ENCODE measurements around the gene OR10A3. TPM values are rescaled to one million over a fixed set of nuclear protein-coding genes. Genes with fewer than 3 reads are reported as not detected.

Gene OR10A3
- total RNA-seq, 4 donors from 2014 or later: not detected

DNA sequence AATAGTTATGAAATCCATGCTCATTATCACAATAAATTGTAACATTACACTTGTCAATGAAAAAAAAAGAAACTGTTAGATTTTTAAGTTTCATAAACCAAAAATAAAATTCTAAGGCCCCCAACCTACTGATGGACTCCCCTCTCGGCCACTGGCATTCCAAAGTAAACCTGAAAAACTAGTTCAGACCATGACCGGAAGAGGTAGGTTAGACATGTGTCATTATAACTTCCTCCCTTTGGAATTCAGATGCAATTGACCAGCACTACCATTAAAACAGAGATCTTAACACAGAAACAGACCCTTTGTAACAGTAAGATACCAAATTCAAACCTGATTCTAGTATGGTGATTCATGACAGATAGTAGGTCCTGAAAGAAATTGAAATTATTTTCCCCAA is 23.4 kb downstream of the OR10A3 start:
- Histone ChIP-seq H3K36me3 (no peaks in the 10 kb centered on the region), H3K9me3 (no peaks in the 10 kb centered on the region), H3K27ac (no peak overlapping the region), H3K4me1 (no peaks in the 10 kb centered on the region), H3K4me3 (no peak overlapping the region), H3K27me3 (no peaks in the 10 kb centered on the region)
- no peak for TF ChIP-seq EP300 (IDR thresholded peaks at IDR 0.05)
- TF ChIP-seq POLR2AphosphoS5 (IDR thresholded peaks at IDR 0.05): no peak
- TF ChIP-seq, protein P1, sequence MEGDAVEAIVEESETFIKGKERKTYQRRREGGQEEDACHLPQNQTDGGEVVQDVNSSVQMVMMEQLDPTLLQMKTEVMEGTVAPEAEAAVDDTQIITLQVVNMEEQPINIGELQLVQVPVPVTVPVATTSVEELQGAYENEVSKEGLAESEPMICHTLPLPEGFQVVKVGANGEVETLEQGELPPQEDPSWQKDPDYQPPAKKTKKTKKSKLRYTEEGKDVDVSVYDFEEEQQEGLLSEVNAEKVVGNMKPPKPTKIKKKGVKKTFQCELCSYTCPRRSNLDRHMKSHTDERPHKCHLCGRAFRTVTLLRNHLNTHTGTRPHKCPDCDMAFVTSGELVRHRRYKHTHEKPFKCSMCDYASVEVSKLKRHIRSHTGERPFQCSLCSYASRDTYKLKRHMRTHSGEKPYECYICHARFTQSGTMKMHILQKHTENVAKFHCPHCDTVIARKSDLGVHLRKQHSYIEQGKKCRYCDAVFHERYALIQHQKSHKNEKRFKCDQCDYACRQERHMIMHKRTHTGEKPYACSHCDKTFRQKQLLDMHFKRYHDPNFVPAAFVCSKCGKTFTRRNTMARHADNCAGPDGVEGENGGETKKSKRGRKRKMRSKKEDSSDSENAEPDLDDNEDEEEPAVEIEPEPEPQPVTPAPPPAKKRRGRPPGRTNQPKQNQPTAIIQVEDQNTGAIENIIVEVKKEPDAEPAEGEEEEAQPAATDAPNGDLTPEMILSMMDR (IDR thresholded peaks at IDR 0.05): no peak
- TF ChIP-seq POLR2A (IDR thresholded peaks at IDR 0.05): no peak
- 75 to 86% methylated on average over 2 of the region's 2 CpGs for WGBS, 2 donors (ENCODE audit: low coverage in 1 of 2)
- no peak for ATAC-seq

DNA sequence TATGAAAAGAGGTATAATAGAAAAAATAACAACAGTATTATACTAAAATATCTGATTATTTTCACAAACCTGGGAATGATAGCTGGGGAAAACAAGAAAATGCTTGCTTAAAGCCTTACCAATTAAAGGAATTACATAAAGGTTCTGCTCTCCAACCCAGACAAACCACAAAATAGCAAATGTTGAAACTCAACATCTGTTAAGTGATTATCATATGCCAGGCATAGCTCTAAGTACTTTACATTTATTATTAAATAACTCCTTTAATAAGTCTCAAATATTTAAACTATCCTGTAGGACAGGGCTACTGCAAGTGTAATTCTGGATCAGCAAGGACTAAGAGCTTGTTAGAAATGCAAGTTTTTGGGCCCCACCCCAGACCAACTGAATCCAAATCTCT is 30.5 kb downstream of the OR10A3 start:
- H3K27me3 ChIP-seq: peaks cover 8% of the 10 kb centered on the region
- ATAC-seq: no peak
- no peaks in the 10 kb centered on the region for H3K4me1 ChIP-seq
- no peaks in the 10 kb centered on the region for H3K36me3 ChIP-seq
- H3K4me3 ChIP-seq: no peak overlapping the region
- H3K9me3 ChIP-seq: no peaks in the 10 kb centered on the region
- TF ChIP-seq POLR2AphosphoS5 (IDR thresholded peaks at IDR 0.05) (no peak), POLR2A (IDR thresholded peaks at IDR 0.05) (no peak), EP300 (IDR thresholded peaks at IDR 0.05) (no peak)
- TF ChIP-seq, protein P1 (IDR thresholded peaks at IDR 0.05): no peak
- no peak overlapping the region for H3K27ac ChIP-seq

DNA sequence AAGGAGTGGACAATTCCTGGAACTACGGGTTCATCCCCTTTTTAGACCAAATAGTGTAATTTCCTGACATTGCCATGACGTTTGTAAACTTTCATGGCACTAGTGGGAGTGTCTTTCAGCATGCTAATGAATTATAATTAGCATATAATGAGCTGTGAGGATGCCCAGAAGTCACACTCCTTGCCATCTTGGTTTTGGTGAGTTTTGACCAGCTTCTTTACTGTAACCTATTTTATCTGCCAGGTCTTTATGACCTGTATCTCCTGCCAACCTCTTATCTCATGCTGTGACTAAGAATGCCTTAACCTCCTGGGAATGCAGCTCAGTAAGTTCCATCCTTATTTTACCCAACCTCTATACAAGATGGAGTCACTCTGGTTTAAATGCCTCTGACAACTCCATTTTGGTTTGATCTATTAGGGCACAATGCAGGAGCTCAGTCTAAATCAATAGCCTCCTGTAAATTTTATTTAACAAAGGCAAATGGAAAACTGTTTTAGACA is 31.2 kb downstream of the OR10A3 start:
- ATAC-seq: no peak
- WGBS, 2 donors (ENCODE audit: low coverage in 1 of 2): 40 to 52% methylated on average over 2 of the region's 2 CpGs
- TF ChIP-seq EP300 (IDR thresholded peaks at IDR 0.05): no peak
- TF ChIP-seq POLR2A (IDR thresholded peaks at IDR 0.05): no peak
- TF ChIP-seq, protein P1 (IDR thresholded peaks at IDR 0.05): no peak
- no peak for TF ChIP-seq POLR2AphosphoS5 (IDR thresholded peaks at IDR 0.05)
- H3K27me3 ChIP-seq: peaks cover 8% of the 10 kb centered on the region
- no peaks in the 10 kb centered on the region for H3K9me3 ChIP-seq
- H3K27ac ChIP-seq: no peak overlapping the region
- H3K4me1 ChIP-seq: no peaks in the 10 kb centered on the region
- H3K4me3 ChIP-seq: no peak overlapping the region
- H3K36me3 ChIP-seq: no peaks in the 10 kb centered on the region

GRCh38 chr11:7909585-7910285 is 31.8 kb downstream of the OR10A3 start:
- H3K36me3 ChIP-seq: no peaks in the 10 kb centered on the region
- H3K9me3 ChIP-seq: no peaks in the 10 kb centered on the region
- WGBS, 2 donors (ENCODE audit: low coverage in 1 of 2): 33 to 47% methylated on average over 2 of the region's 2 CpGs
- no peak for ATAC-seq
- H3K4me1 ChIP-seq: no peaks in the 10 kb centered on the region
- no peak for TF ChIP-seq EP300 (IDR thresholded peaks at IDR 0.05)
- TF ChIP-seq, protein P1 (IDR thresholded peaks at IDR 0.05): no peak
- no peak overlapping the region for H3K27ac ChIP-seq
- peaks cover 8% of the 10 kb centered on the region for H3K27me3 ChIP-seq
- no peak overlapping the region for H3K4me3 ChIP-seq

- 34 to 72% methylated on average over 2 to 3 of the region's 3 CpGs for WGBS, 2 donors (ENCODE audit: low coverage in 1 of 2)
- Histone ChIP-seq H3K9me3 (no peaks in the 10 kb centered on the region), H3K27me3 (peaks cover 12% of the 10 kb centered on the region), H3K36me3 (no peaks in the 10 kb centered on the region), H3K4me3 (no peak overlapping the region), H3K4me1 (no peaks in the 10 kb centered on the region), H3K27ac (no peak overlapping the region)
- no peak for TF ChIP-seq EP300 (IDR thresholded peaks at IDR 0.05)
- TF ChIP-seq, protein P1 (IDR thresholded peaks at IDR 0.05): no peak
- TF ChIP-seq POLR2AphosphoS5 (IDR thresholded peaks at IDR 0.05): no peak
- TF ChIP-seq POLR2A (IDR thresholded peaks at IDR 0.05): no peak
- no peak for ATAC-seq
Observed at GRCh38 chr11:7907121-7907520, 34.4 kb downstream of the OR10A3 start.
